Panc1 (cell line): ENCODE data around the gene ZNF324.
"Not testable (repeated sequence)": the region's sequence is repeated elsewhere in the genome, so short reads cannot be mapped to it uniquely, and the experiment has no call there.

ENCODE experiments used
- CTCF ChIP-seq: fragments of 450-650 bp; IDR thresholded peaks from 2 replicates; pipeline ENCODE4 v1.5.1; 2017; ENCODE audit warnings: mild to moderate bottlenecking
- SIN3A ChIP-seq: IDR thresholded peaks from 2 replicates; pipeline ENCODE4 v1.6.1; 2012; ENCODE audit warnings: low read depth, mild to moderate bottlenecking, low read length, moderate library complexity, borderline replicate concordance; ENCODE audit not compliant: insufficient read depth
- TCF7L2 ChIP-seq: IDR thresholded peaks from 2 replicates; pipeline ENCODE4 v1.6.1; 2011; ENCODE audit warnings: mild to moderate bottlenecking, low read depth, low read length, inconsistent platforms

GRCh38 chr19:58449980-58450379, 16.9 kb upstream of the ZNF324 start:
- TF ChIP-seq CTCF, TCF7L2, SIN3A: not testable (repeated sequence)
